ENCODE results near the gene FAP. TPM values are rescaled to one million over a fixed set of nuclear protein-coding genes. Genes with fewer than 3 reads are reported as not detected.

The FAP gene
- total RNA-seq, 2 donors from 2014 or later, result 21.3 to 37.6 TPM

- Histone ChIP-seq H3K27me3 (replicated peaks; ENCODE audit: insufficient read depth) (no peaks in the 10 kb centered on the region), H3K9me3 (no peaks in the 10 kb centered on the region), H3K27ac (no peak overlapping the region), H3K36me3 (no peaks in the 10 kb centered on the region), H3K4me1 (ENCODE audit: control insufficient read depth in 1 of 2, low read depth in 2 of 2) (no peaks in the 10 kb centered on the region), H3K4me3 (no peak overlapping the region)
- no peak for TF ChIP-seq CTCF (IDR thresholded peaks at IDR 0.05)
- ATAC-seq (ENCODE audit: insufficient number of reproducible peaks, low FRiP score, low read depth), result no peak
- no peak for DNase-seq (ENCODE audit: low spot score)
Measured at GRCh38 chr2:162184821-162185450, 58.3 kb downstream of the FAP start.

- no peaks in the 10 kb centered on the region for H3K27me3 ChIP-seq (replicated peaks; ENCODE audit: insufficient read depth)
- H3K36me3 ChIP-seq, result no peaks in the 10 kb centered on the region
- H3K9me3 ChIP-seq, result no peaks in the 10 kb centered on the region
- no peak overlapping the region for H3K4me3 ChIP-seq
- no peak overlapping the region for H3K27ac ChIP-seq
- no peak for ATAC-seq (ENCODE audit: insufficient number of reproducible peaks, low FRiP score, low read depth)
- DNase-seq (ENCODE audit: low spot score), result no peak
- no peak for TF ChIP-seq CTCF (IDR thresholded peaks at IDR 0.05)
- H3K4me1 ChIP-seq (ENCODE audit: control insufficient read depth in 1 of 2, low read depth in 2 of 2), result no peaks in the 10 kb centered on the region
Measured at GRCh38 chr2:162184359-162184758, 58.9 kb downstream of the FAP start.

- no peak overlapping the region for H3K4me3 ChIP-seq
- no peaks in the 10 kb centered on the region for H3K27me3 ChIP-seq (replicated peaks; ENCODE audit: insufficient read depth)
- DNase-seq (ENCODE audit: low spot score) (no peak), ATAC-seq (ENCODE audit: insufficient number of reproducible peaks, low FRiP score, low read depth) (no peak)
- TF ChIP-seq CTCF (IDR thresholded peaks at IDR 0.05), result no peak
- H3K36me3 ChIP-seq, result no peaks in the 10 kb centered on the region
- H3K4me1 ChIP-seq (ENCODE audit: control insufficient read depth in 1 of 2, low read depth in 2 of 2), result no peaks in the 10 kb centered on the region
- no peak overlapping the region for H3K27ac ChIP-seq
- H3K9me3 ChIP-seq, result no peaks in the 10 kb centered on the region
Measured at GRCh38 chr2:162182395-162182794, 60.9 kb downstream of the FAP start.

- DNase-seq (ENCODE audit: low spot score) (no peak), ATAC-seq (ENCODE audit: insufficient number of reproducible peaks, low FRiP score, low read depth) (no peak)
- no peak for TF ChIP-seq CTCF (IDR thresholded peaks at IDR 0.05)
- Histone ChIP-seq H3K27ac (no peak overlapping the region), H3K9me3 (no peaks in the 10 kb centered on the region), H3K4me1 (ENCODE audit: control insufficient read depth in 1 of 2, low read depth in 2 of 2) (no peaks in the 10 kb centered on the region), H3K4me3 (no peak overlapping the region), H3K36me3 (no peaks in the 10 kb centered on the region), H3K27me3 (replicated peaks; ENCODE audit: insufficient read depth) (no peaks in the 10 kb centered on the region)
Measured at GRCh38 chr2:162177301-162177700, 65.9 kb downstream of the FAP start.

GRCh38 chr2:162175714-162176113 is 67.5 kb downstream of the FAP start:
- H3K4me1 ChIP-seq (ENCODE audit: control insufficient read depth in 1 of 2, low read depth in 2 of 2), result no peaks in the 10 kb centered on the region
- H3K27ac ChIP-seq, result no peak overlapping the region
- H3K27me3 ChIP-seq (replicated peaks; ENCODE audit: insufficient read depth), result no peaks in the 10 kb centered on the region
- no peak overlapping the region for H3K4me3 ChIP-seq
- DNase-seq (ENCODE audit: low spot score), result no peak
- no peak for ATAC-seq (ENCODE audit: insufficient number of reproducible peaks, low FRiP score, low read depth)
- H3K36me3 ChIP-seq, result no peaks in the 10 kb centered on the region
- no peak for TF ChIP-seq CTCF (IDR thresholded peaks at IDR 0.05)
- H3K9me3 ChIP-seq, result no peaks in the 10 kb centered on the region
